Mucosa of descending colon (tissue), 3 donors: ENCODE data around the gene JAK3. TPM values are rescaled to one million over a fixed set of nuclear protein-coding genes. Genes with fewer than 3 reads are reported as not detected.
A peak's percentile ranks its signal among the peaks of the same experiment; 100 is the strongest.

Experiments used
- ATAC-seq: fragments of 200-7000 bp; cut with Tn5 transposase; one replicate; pipeline ENCODE4 v1.9.1; 2020; ENCODE audit warnings: mild to moderate bottlenecking, moderate library complexity
- DNase-seq, 3 donors: peaks; one replicate each; pipeline ENCODE4 v3.0.0-alpha.2; 2020
- H3K36me3 ChIP-seq: fragments of 200-600 bp; one replicate; pipeline ENCODE4 v1.8.0; 2021; ENCODE audit warnings: low read depth, mild to moderate bottlenecking
- H3K4me1 ChIP-seq: fragments of 200-600 bp; one replicate; pipeline ENCODE4 v1.8.0; 2021; ENCODE audit warnings: low read depth, mild to moderate bottlenecking
- H3K4me3 ChIP-seq: fragments of 200-600 bp; one replicate; pipeline ENCODE4 v1.8.0; 2021; ENCODE audit warnings: mild to moderate bottlenecking
- H3K9me3 ChIP-seq: fragments of 200-600 bp; one replicate; pipeline ENCODE4 v1.8.0; 2021; ENCODE audit warnings: mild to moderate bottlenecking
- intact Hi-C, 2 donors: fragments of 100-400 bp; cut with DNase I in 1 of 2; cut with micrococcal nuclease in 1 of 2; formaldehyde crosslinking; loops; one replicate each; pipeline versions ENCODE4 v1.11.0 to v1.11.1; 2022; cut with DNase I, micrococcal nuclease
- total RNA-seq, 3 donors: library from RNA; stranded (reverse); fragmentation: NEBNext Ultra II Directional in 2 of 3; extraction: Animal tissue kit (Norgen Biotek cat#: 25700) in 2 of 3; gene quantifications; one replicate each; pipeline versions ENCODE4 v1.2.1 to v1.2.4, GENCODE V29; 2021 to 2023
- TF ChIP-seq, protein P1 (sequence below): fragments of 200-600 bp; IDR thresholded peaks from one replicate; pipeline ENCODE4 v1.8.0; 2022; ENCODE audit warnings: antibody characterized with exemption, mild to moderate bottlenecking
- donor health status: DM: no; HTN: no; CAD: no; lungs with moderate emphysema.
- donor health status: DM: no; HTN: no; CAD: no.
- donor health status: DM: no; HTN: yes; CAD: no.

The JAK3 gene
- total RNA-seq, 3 donors from 2014 or later, result 3.1 to 9.1 (median 5.4) TPM

DNA sequence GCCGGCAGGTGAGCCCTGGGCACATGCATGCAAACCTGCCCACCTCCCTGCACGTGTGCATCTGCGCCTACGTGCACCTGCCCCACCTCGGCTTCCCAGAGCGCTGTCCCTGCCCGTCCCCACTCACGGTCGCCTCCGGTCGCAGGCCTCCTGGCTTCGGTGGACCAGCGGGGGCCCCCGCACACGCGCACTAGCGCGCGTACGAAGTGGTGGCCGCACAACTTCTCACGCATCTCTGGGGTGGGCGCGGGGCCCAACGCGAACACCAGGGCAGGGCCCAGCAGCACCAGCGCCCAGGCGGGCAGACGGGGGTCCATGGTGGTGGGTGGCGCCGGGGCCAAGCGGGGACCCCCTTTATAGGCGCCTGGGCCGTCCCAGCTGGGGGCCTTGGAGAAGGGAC lies 26.6 kb downstream of the JAK3 start, which contains the start of gene INSL3:
Gene INSL3 (minus strand): TSS at position 330 of the 400 bp plus-strand sequence. CDS start 13 bp downstream, at position 317.
- ATAC-seq, result no peak
- DNase-seq, result no peak
- intact Hi-C loops, result no loop called here
- Histone ChIP-seq H3K9me3 (no peaks in the 10 kb centered on the region), H3K36me3 (no peaks in the 10 kb centered on the region), H3K4me1 (no peaks in the 10 kb centered on the region), H3K4me3 (no peak within 1 kb of the TSS)
- TF ChIP-seq, protein P1, sequence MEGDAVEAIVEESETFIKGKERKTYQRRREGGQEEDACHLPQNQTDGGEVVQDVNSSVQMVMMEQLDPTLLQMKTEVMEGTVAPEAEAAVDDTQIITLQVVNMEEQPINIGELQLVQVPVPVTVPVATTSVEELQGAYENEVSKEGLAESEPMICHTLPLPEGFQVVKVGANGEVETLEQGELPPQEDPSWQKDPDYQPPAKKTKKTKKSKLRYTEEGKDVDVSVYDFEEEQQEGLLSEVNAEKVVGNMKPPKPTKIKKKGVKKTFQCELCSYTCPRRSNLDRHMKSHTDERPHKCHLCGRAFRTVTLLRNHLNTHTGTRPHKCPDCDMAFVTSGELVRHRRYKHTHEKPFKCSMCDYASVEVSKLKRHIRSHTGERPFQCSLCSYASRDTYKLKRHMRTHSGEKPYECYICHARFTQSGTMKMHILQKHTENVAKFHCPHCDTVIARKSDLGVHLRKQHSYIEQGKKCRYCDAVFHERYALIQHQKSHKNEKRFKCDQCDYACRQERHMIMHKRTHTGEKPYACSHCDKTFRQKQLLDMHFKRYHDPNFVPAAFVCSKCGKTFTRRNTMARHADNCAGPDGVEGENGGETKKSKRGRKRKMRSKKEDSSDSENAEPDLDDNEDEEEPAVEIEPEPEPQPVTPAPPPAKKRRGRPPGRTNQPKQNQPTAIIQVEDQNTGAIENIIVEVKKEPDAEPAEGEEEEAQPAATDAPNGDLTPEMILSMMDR, result no peak

DNA sequence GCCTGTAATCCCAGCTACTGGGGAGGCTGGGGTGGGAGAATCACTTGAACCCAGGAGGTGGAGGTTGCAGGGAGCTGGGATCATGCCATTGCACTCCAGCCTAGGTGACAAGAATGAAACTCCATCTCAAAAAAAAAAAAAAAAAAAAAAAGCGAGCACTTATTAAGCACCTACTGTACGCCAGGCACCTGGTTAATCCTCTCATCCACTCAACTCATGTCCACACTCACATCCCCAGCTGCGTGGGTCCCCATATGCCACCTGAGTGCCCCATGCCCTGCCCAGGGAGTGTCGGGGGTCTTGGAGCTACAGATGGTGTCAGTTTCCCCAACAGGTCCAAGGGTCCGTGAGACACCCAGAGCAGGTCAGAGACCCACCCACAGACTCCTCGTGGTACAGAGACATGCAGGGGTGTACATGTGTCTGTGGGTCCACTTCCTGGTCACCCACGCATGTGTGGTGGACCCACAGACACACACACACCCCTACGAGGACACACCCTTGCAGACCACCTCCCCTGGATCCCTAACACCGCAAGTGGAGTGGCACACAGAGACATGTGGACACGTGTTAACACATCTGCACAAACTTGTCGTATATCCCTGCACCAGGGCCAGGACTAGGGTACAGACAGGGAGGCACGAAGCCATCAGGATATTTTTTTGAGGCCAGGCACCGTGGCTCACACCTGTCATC lies 30.0 kb downstream of the JAK3 start:
- no peak for DNase-seq
- no peaks in the 10 kb centered on the region for H3K9me3 ChIP-seq
- intact Hi-C loops, result no loop called here
- TF ChIP-seq, protein P1, result no peak
- no peak overlapping the region for H3K4me3 ChIP-seq
- peak; percentile 55 for ATAC-seq
- no peaks in the 10 kb centered on the region for H3K36me3 ChIP-seq
- no peaks in the 10 kb centered on the region for H3K4me1 ChIP-seq

DNA sequence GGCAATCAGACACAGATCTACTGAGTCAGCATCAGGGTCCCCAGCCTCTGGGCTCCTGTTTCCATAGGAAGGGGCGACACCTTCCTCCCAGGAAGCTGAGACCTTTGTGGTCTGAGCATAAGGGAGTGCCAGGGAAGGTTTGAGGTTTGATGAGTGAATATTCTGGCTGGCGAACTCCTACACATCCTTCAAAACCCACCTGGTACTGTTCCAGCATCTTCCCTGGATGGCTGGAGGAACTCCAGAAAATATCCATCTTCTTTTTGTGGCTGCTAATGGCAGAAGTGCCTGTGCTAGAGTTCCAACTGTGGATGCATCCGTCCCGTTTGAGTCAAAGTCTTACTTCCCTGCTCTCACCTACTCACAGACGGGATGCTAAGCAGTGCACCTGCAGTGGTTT lies 35.7 kb downstream of the JAK3 start:
- DNase-seq (no peak), ATAC-seq (no peak)
- intact Hi-C loops, result no loop called here
- no peaks in the 10 kb centered on the region for H3K36me3 ChIP-seq
- H3K4me1 ChIP-seq, result no peaks in the 10 kb centered on the region
- no peaks in the 10 kb centered on the region for H3K9me3 ChIP-seq
- TF ChIP-seq, protein P1, result no peak
- no peak overlapping the region for H3K4me3 ChIP-seq

DNA sequence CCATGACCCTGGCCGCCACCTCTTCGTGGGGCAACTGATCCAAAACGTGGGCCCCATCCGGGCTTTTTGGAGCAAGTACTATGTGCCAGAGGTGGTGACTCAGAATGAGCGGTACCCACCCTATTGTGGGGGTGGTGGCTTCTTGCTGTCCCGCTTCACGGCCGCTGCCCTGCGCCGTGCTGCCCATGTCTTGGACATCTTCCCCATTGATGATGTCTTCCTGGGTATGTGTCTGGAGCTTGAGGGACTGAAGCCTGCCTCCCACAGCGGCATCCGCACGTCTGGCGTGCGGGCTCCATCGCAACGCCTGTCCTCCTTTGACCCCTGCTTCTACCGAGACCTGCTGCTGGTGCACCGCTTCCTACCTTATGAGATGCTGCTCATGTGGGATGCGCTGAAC lies 36.1 kb downstream of the JAK3 start:
- H3K36me3 ChIP-seq, result no peaks in the 10 kb centered on the region
- ATAC-seq, result peak; percentile 9

DNA sequence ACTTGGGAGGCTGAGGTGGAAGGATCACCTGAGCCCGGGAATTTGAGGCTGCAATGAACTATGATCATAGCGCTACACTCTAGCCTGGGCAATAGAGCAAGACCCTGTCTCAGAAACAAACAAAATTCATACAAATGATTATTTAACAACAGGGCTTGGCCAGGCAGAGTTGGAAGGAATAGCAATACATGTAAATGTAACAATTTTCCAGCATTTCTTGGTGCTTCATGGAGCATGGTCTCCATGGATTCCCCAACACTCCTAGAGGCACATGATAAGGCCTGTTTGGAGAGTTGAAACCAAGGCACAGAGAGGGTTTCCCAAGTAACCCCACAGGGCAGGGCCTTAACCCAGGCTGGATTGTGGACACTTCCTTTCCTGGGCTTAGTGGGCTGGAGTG lies 36.7 kb downstream of the JAK3 start:
- DNase-seq, result no peak
- peak; percentile 5 for ATAC-seq
- Histone ChIP-seq H3K9me3 (no peaks in the 10 kb centered on the region), H3K4me1 (no peaks in the 10 kb centered on the region), H3K4me3 (no peak overlapping the region), H3K36me3 (no peaks in the 10 kb centered on the region)
- intact Hi-C loops, result no loop called here
- TF ChIP-seq, protein P1, result no peak

More for the DNA sequence above, 36.1 kb downstream of the JAK3 start:
- intact Hi-C loops, result no loop called here
- TF ChIP-seq, protein P1, result no peak
- H3K4me1 ChIP-seq, result no peaks in the 10 kb centered on the region
- DNase-seq, result peak in 1 of 3 donors; percentile 52
- no peak overlapping the region for H3K4me3 ChIP-seq
- no peaks in the 10 kb centered on the region for H3K9me3 ChIP-seq
